A673 (cell line): ENCODE results near the gene PIGC. TPM values are rescaled to one million over a fixed set of nuclear protein-coding genes. Genes with fewer than 3 reads are reported as not detected.
A peak's percentile ranks its signal among the peaks of the same experiment; 100 is the strongest.

Source experiments
- BruUV-seq: library from RNA; stranded (reverse); fragments of 400-500 nt; replicated peaks from 2 replicates; lab custom pipeline; 2021; lab: Mats Ljungman, UMichigan
- CTCF ChIA-PET: fragments of 300-600 bp; sonication (Branson Sonifier 250); formaldehyde crosslinking; loops from one replicate; lab custom pipeline; 2022; ENCODE audit warnings: antibody characterized with exemption; lab: Charles Lee
- POLR2A ChIA-PET: fragments of 300-600 bp; sonication (Branson Sonifier 250); formaldehyde crosslinking; loops from one replicate; lab custom pipeline; 2022; ENCODE audit warnings: antibody characterized with exemption; ENCODE audit not compliant: low non-redundant PET; lab: Charles Lee
- DNase-seq: peaks from one replicate; pipeline ENCODE4 v3.0.0-alpha.2; 2015; ENCODE audit warnings: low spot score
- H3K27ac ChIP-seq: fragments of 200-600 bp; sonication (generic); 2 replicates; pipeline ENCODE4 v1.5.1; 2016; ENCODE audit warnings: mixed run types, low read depth, mild to moderate bottlenecking, mixed read lengths, antibody characterized with exemption, low read length; ENCODE audit not compliant: poor library complexity, severe bottlenecking
- H3K27me3 ChIP-seq: fragments of 200-600 bp; sonication (generic); replicated peaks from 2 replicates; pipeline ENCODE4 v1.6.1; 2017; ENCODE audit warnings: mixed run types, low read depth, mild to moderate bottlenecking, mixed read lengths, antibody characterized with exemption, low read length; ENCODE audit not compliant: insufficient read depth, poor library complexity
- H3K36me3 ChIP-seq: fragments of 200-600 bp; sonication (generic); 2 replicates; pipeline ENCODE4 v1.6.1; 2016; ENCODE audit warnings: mixed run types, mild to moderate bottlenecking, mixed read lengths, antibody characterized with exemption, low read length; ENCODE audit not compliant: insufficient read depth, poor library complexity, severe bottlenecking
- H3K4me1 ChIP-seq: fragments of 200-600 bp; sonication (generic); 2 replicates; pipeline ENCODE4 v1.6.1; 2017; ENCODE audit warnings: mixed run types, mild to moderate bottlenecking, mixed read lengths, antibody characterized with exemption, low read length; ENCODE audit not compliant: insufficient read depth, poor library complexity, severe bottlenecking
- H3K4me3 ChIP-seq: fragments of 200-600 bp; sonication (generic); 2 replicates; pipeline ENCODE4 v1.5.1; 2016; ENCODE audit warnings: low read depth, mixed run types, mild to moderate bottlenecking, mixed read lengths, low read length; ENCODE audit not compliant: poor library complexity, severe bottlenecking
- H3K9me3 ChIP-seq: fragments of 200-600 bp; sonication (generic); 2 replicates; pipeline ENCODE4 v1.6.1; 2016; ENCODE audit warnings: mixed run types, low read depth, mild to moderate bottlenecking, mixed read lengths, antibody characterized with exemption, low read length; ENCODE audit not compliant: poor library complexity, severe bottlenecking
- EZH2 ChIP-seq: fragments of 200-600 bp; sonication (generic); IDR thresholded peaks from 2 replicates; pipeline ENCODE4 v1.6.1; 2017; ENCODE audit warnings: borderline replicate concordance, low read depth, mild to moderate bottlenecking, mixed read lengths, antibody characterized with exemption, low read length; ENCODE audit not compliant: poor library complexity, severe bottlenecking
- intact Hi-C: fragments of 100-400 bp; cut with micrococcal nuclease; formaldehyde crosslinking; loops from one replicate; pipeline ENCODE4 v1.10.0; 2022; ENCODE audit not compliant: unreplicated experiment
- total RNA-seq: library from RNA; stranded (reverse); gene quantifications from 2 replicates; pipeline ENCODE4 v1.2.3, GENCODE V29; 2021
- TF ChIP-seq, protein P1 (sequence below): fragments of 300-800, 200-600 bp; sonication (generic); conservative IDR thresholded peaks from 2 replicates; pipeline ENCODE4 v1.5.1; 2017; ENCODE audit warnings: low read depth, mild to moderate bottlenecking, antibody characterized with exemption, low read length, moderate library complexity, mixed read lengths

The PIGC gene
- total RNA-seq, 1 experiment from 2014 or later = 21.0 TPM

DNA sequence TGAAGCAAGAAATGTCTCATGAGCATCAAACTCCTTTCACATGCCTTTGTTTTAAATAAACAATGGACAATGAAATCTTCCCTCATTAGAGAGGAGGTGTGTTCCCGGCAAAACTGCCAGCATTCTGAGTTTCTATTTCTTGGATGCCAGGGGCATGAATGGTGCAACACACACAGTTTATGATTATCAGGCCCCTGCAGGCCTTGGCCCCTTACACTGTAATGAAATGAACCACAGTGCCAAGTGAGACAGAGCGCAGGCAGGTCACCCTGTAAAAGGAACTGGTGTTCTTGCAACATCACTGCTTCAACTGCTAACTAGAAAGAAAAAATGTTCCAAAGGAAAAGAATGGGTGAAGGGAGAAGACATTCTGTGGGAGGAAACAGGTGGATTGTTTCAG lies 3.8 kb upstream of the PIGC start:
- Histone ChIP-seq H3K36me3 (no peaks in the 10 kb centered on the region), H3K27me3 (no peaks in the 10 kb centered on the region)

DNA sequence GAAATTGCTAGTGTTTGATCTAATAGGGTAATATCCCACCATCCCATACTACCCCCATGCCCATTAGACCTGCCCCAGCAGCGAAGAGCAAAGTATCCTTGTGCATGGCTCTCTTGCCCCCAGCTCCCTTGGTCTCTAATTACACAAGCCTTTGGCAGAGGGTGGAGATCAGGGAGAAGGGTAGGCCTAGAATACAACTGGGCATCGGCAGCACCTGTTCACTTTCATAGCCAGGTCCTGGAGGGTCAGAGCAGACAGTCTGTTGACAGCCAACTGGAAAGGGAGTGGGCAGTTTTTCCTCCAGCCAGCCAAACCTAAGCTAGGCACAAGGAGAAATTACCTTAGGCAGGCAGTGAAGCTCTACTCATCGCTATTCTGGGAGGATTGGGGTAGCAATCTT lies 2.7 kb upstream of the PIGC start:
- DNase-seq = no peak
- H3K36me3 ChIP-seq = peaks cover 5% of the 10 kb centered on the region
- ChIA-PET POLR2A (no interaction called here), CTCF (no interaction called here)
- no peak overlapping the region for H3K4me3 ChIP-seq
- H3K4me1 ChIP-seq = peaks cover 6% of the 10 kb centered on the region
- BruUV-seq = no TSS peak
- no peaks in the 10 kb centered on the region for H3K27me3 ChIP-seq
- H3K9me3 ChIP-seq = no peaks in the 10 kb centered on the region
- H3K27ac ChIP-seq = no peak overlapping the region
- intact Hi-C loops = no loop called here
- TF ChIP-seq, protein P1, sequence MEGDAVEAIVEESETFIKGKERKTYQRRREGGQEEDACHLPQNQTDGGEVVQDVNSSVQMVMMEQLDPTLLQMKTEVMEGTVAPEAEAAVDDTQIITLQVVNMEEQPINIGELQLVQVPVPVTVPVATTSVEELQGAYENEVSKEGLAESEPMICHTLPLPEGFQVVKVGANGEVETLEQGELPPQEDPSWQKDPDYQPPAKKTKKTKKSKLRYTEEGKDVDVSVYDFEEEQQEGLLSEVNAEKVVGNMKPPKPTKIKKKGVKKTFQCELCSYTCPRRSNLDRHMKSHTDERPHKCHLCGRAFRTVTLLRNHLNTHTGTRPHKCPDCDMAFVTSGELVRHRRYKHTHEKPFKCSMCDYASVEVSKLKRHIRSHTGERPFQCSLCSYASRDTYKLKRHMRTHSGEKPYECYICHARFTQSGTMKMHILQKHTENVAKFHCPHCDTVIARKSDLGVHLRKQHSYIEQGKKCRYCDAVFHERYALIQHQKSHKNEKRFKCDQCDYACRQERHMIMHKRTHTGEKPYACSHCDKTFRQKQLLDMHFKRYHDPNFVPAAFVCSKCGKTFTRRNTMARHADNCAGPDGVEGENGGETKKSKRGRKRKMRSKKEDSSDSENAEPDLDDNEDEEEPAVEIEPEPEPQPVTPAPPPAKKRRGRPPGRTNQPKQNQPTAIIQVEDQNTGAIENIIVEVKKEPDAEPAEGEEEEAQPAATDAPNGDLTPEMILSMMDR = no peak
- TF ChIP-seq EZH2 = no peak

More for the DNA sequence above, 3.8 kb upstream of the PIGC start:
- H3K4me1 ChIP-seq = peaks cover 6% of the 10 kb centered on the region
- intact Hi-C loops = no loop called here
- CTCF ChIA-PET = no interaction called here
- no peaks in the 10 kb centered on the region for H3K9me3 ChIP-seq
- BruUV-seq = no TSS peak
- no peak overlapping the region for H3K4me3 ChIP-seq
- H3K27ac ChIP-seq = no peak overlapping the region
- DNase-seq = no peak
- TF ChIP-seq EZH2 = no peak
- TF ChIP-seq, protein P1 = no peak
- POLR2A ChIA-PET = no interaction called here

DNA sequence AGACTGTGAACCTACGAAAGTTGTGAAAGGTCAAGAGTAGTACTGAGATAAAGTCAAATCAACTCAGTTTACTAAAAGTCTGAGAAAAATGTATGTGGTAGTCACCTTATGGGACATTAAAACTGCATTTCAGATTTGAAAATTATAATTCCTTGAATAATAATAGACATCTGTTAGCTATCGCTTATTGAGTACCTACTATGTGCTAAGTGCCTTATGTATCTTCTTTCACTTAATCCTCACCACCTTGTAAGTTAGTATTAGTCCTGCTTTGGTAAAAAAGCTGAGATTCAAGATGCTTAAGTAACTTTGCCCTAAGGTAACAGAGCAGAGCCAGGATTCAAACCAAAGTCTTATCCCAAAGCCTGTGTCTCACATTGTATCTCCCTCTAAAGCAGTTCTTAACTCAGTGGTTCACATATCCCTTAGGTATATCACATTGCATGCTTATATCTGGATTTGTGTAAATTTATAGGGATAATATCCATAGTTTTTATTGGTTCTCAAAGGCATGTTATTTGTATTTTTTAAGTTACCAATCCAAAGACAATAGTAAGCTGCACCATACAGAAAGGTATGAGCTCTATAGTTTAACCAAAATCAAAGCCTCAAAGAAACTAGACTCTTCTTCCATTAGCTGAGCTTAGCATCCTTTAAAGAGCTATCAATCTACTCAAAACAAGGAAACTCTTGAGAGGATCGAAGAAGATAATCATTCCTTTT lies 865 bp downstream of the PIGC start:
- no peak for TF ChIP-seq EZH2
- TF ChIP-seq, protein P1 = no peak
- Histone ChIP-seq H3K9me3 (no peaks in the 10 kb centered on the region), H3K36me3 (peaks cover 6% of the 10 kb centered on the region), H3K27me3 (no peaks in the 10 kb centered on the region), H3K27ac (peak overlapping the region; percentile 91), H3K4me1 (peaks cover 6% of the 10 kb centered on the region), H3K4me3 (peak overlapping the region; percentile 86)
- ChIA-PET CTCF (interaction anchor here (0.6 to 0.8 kb wide), 3 partner anchors 13 to 441 kb away, joined by 3 to 11 read pairs (median 4); no protein-coding TSS in a partner anchor), POLR2A (interaction anchor here (0.7 kb wide), 1 partner anchor 22 kb away, joined by 3 read pairs; no protein-coding TSS in a partner anchor)
- intact Hi-C loops = no loop called here
- no peak for DNase-seq
- BruUV-seq = TSS peak; percentile 70
